Smooth muscle cell (in vitro differentiated cells): Measurements from ENCODE around the gene GATAD2B. TPM values are rescaled to one million over a fixed set of nuclear protein-coding genes. Genes with fewer than 3 reads are reported as not detected.

Experiments used
- DNase-seq: peaks from one replicate; lab custom pipeline; 2025; ENCODE audit not compliant: unreplicated experiment; lab: John Stamatoyannopoulos, UW
- H2AFZ ChIP-seq: fragments of 200-600 bp; sonication (generic); 2 replicates; pipeline ENCODE4 v1.6.0; 2016; ENCODE audit warnings: antibody characterized with exemption, low read depth, mild to moderate bottlenecking
- H3F3A ChIP-seq: fragments of 200-600 bp; sonication (generic); 2 replicates; pipeline ENCODE4 v1.6.0; 2017; ENCODE audit warnings: antibody characterized with exemption, low read depth
- H3K27ac ChIP-seq: fragments of 200-600 bp; sonication (generic); 2 replicates; pipeline ENCODE4 v1.5.1; 2016; ENCODE audit warnings: low read depth, mild to moderate bottlenecking
- H3K27me3 ChIP-seq: fragments of 200-600 bp; sonication (generic); 2 replicates; pipeline ENCODE4 v1.6.1; 2016; ENCODE audit warnings: low read depth, mild to moderate bottlenecking
- H3K36me3 ChIP-seq: fragments of 200-600 bp; sonication (generic); 2 replicates; pipeline ENCODE4 v1.5.1; 2016; ENCODE audit warnings: low read depth
- H3K4me1 ChIP-seq: fragments of 200-600 bp; sonication (generic); 2 replicates; pipeline ENCODE4 v1.5.1; 2016; ENCODE audit warnings: low read depth
- H3K4me2 ChIP-seq: fragments of 200-600 bp; sonication (generic); 2 replicates; pipeline ENCODE4 v1.6.0; 2016; ENCODE audit warnings: mild to moderate bottlenecking
- H3K4me3 ChIP-seq: fragments of 200-600 bp; sonication (generic); 2 replicates; pipeline ENCODE4 v1.5.1; 2016; ENCODE audit warnings: mild to moderate bottlenecking
- H3K79me2 ChIP-seq: fragments of 200-600 bp; sonication (generic); 2 replicates; pipeline ENCODE4 v1.6.0; 2016; ENCODE audit warnings: low read depth, mild to moderate bottlenecking
- H3K9ac ChIP-seq: fragments of 200-600 bp; sonication (generic); 2 replicates; pipeline ENCODE4 v1.6.0; 2016; ENCODE audit warnings: low read depth
- H3K9me3 ChIP-seq: fragments of 200-600 bp; sonication (generic); replicated peaks from 2 replicates; pipeline ENCODE4 v1.5.1; 2016; ENCODE audit warnings: low read depth
- H4K20me1 ChIP-seq: fragments of 200-600 bp; sonication (generic); 2 replicates; pipeline ENCODE4 v1.6.0; 2016; ENCODE audit warnings: low read depth
- CTCF ChIP-seq: fragments of 200-600 bp; sonication (generic); IDR thresholded peaks from 2 replicates; pipeline ENCODE4 v1.5.1; 2017; ENCODE audit warnings: borderline replicate concordance, mild to moderate bottlenecking, antibody characterized with exemption; ENCODE audit not compliant: insufficient read depth, poor library complexity, severe bottlenecking
- WGBS: methylation state at CpG from one replicate; pipeline ENCODE4 v1.1.7; 2016; ENCODE audit warnings: low lambda C conversion rate; 5-methylcytosine and 5-hydroxymethylcytosine counted together
- polyA plus RNA-seq: library from polyadenylated mRNA; unstranded; fragments of >200 nt; fragmentation: Nextera tagmentation; extraction: Ambion mirVana; gene quantifications from 2 replicates; pipeline ENCODE4 v1.2.1, GENCODE V29; 2016
- total RNA-seq: library from RNA; depleted of rRNA; stranded (reverse); fragments of >200 nt; gene quantifications from 2 replicates; pipeline ENCODE4 v1.2.3, GENCODE V29; 2014

The GATAD2B gene
- total and polyA plus RNA-seq, 2 experiments from 2014 or later: 7.8 to 24.9 TPM

- H3K27ac ChIP-seq: no peak overlapping the region
- no peak for DNase-seq
- no peaks in the 10 kb centered on the region for H3K27me3 ChIP-seq
- peaks cover 8% of the 10 kb centered on the region for H3K4me1 ChIP-seq
- H2AFZ ChIP-seq: no peak overlapping the region
- H3F3A ChIP-seq: no peaks in the 10 kb centered on the region
- H3K36me3 ChIP-seq: no peaks in the 10 kb centered on the region
- 98% methylated on average over 4 of the region's 4 CpGs for WGBS
- no peaks in the 10 kb centered on the region for H4K20me1 ChIP-seq
- no peaks in the 10 kb centered on the region for H3K9me3 ChIP-seq
- H3K79me2 ChIP-seq: no peaks in the 10 kb centered on the region
- no peak for TF ChIP-seq CTCF
- H3K4me2 ChIP-seq: no peak overlapping the region
- no peak overlapping the region for H3K4me3 ChIP-seq
- H3K9ac ChIP-seq: no peak overlapping the region
Measured at GRCh38 chr1:153799016-153799415, 123.8 kb downstream of the GATAD2B start.

DNA sequence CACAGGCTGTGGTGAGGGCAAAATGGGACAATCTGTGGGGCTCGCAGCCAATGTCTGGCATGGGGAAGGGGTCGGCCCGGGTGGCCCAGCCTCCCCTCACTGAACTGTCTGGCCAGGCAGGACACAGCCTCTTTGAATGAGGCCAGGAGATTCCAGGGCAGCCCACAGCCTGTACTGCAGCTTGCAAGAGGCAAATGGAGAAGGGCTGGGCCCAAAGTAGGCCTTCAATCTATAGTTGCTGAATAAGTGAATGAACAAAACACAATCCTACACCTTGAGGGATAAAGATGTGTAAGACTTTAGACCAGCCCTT is 124.3 kb downstream of the GATAD2B start:
- no peaks in the 10 kb centered on the region for H3K36me3 ChIP-seq
- WGBS: 94% methylated on average over 3 of the region's 3 CpGs
- H3K27me3 ChIP-seq: no peaks in the 10 kb centered on the region
- H3K79me2 ChIP-seq: no peaks in the 10 kb centered on the region
- H3F3A ChIP-seq: no peaks in the 10 kb centered on the region
- no peak overlapping the region for H3K4me2 ChIP-seq
- no peaks in the 10 kb centered on the region for H4K20me1 ChIP-seq
- H3K9ac ChIP-seq: no peak overlapping the region
- H3K27ac ChIP-seq: no peak overlapping the region
- H3K9me3 ChIP-seq: no peaks in the 10 kb centered on the region
- no peak overlapping the region for H3K4me3 ChIP-seq
- no peak overlapping the region for H2AFZ ChIP-seq
- DNase-seq: no peak
- peaks cover 14% of the 10 kb centered on the region for H3K4me1 ChIP-seq
- TF ChIP-seq CTCF: no peak

GRCh38 chr1:153796786-153797659 is 125.7 kb downstream of the GATAD2B start:
- 65% methylated on average over 26 of the region's 26 CpGs for WGBS
- no peaks in the 10 kb centered on the region for H3K27me3 ChIP-seq
- H3K27ac ChIP-seq: no peak overlapping the region
- no peaks in the 10 kb centered on the region for H3K36me3 ChIP-seq
- H3K9ac ChIP-seq: no peak overlapping the region
- no peaks in the 10 kb centered on the region for H3K9me3 ChIP-seq
- no peaks in the 10 kb centered on the region for H4K20me1 ChIP-seq
- H2AFZ ChIP-seq: no peak overlapping the region
- H3K4me2 ChIP-seq: no peak overlapping the region
- peak; percentile 77 for TF ChIP-seq CTCF
- peaks cover 23% of the 10 kb centered on the region for H3K4me1 ChIP-seq
- H3K79me2 ChIP-seq: no peaks in the 10 kb centered on the region
- H3F3A ChIP-seq: no peaks in the 10 kb centered on the region
- no peak for DNase-seq
- no peak overlapping the region for H3K4me3 ChIP-seq
